Measurements from ENCODE around the gene B3GAT3.

GRCh38 chr11:62601122-62601371, 20.7 kb downstream of the B3GAT3 start:
- TF ChIP-seq POLR2A (IDR thresholded peaks at IDR 0.05), result no peak
- no peak for TF ChIP-seq CTCF (IDR thresholded peaks at IDR 0.05)
